ENCODE results near the gene CAMTA1.

The CAMTA1 gene

GRCh38 chr1:6852136-6852890, 67.1 kb downstream of the CAMTA1 start:
- DNase-seq (no peak), ATAC-seq (no peak)

GRCh38 chr1:6854166-6854565, 68.9 kb downstream of the CAMTA1 start:
- ATAC-seq, result no peak
- DNase-seq, result no peak

- DNase-seq, result no peak
- no peak for ATAC-seq
Measured at GRCh38 chr1:6857831-6858230, 72.6 kb downstream of the CAMTA1 start.

- ATAC-seq (no peak), DNase-seq (no peak)
Measured at GRCh38 chr1:6858596-6858995, 73.3 kb downstream of the CAMTA1 start.

- no peak for ATAC-seq
- no peak for DNase-seq
Measured at GRCh38 chr1:6859415-6860343, 74.4 kb downstream of the CAMTA1 start.

- peak; percentile 8 for DNase-seq
Measured at GRCh38 chr1:6860401-6860800, 75.1 kb downstream of the CAMTA1 start.

GRCh38 chr1:6861075-6861724, 75.9 kb downstream of the CAMTA1 start:
- no peak for ATAC-seq
- no peak for DNase-seq

More at GRCh38 chr1:6860401-6860800, 75.1 kb downstream of the CAMTA1 start:
- ATAC-seq, result no peak

- no peak for ATAC-seq
- DNase-seq, result no peak
Measured at GRCh38 chr1:6862906-6863305, 77.7 kb downstream of the CAMTA1 start.

- no peak for DNase-seq
- ATAC-seq, result no peak
Measured at GRCh38 chr1:6864166-6864565, 78.9 kb downstream of the CAMTA1 start.

GRCh38 chr1:6866825-6867224, 81.6 kb downstream of the CAMTA1 start:
- ATAC-seq, result no peak
- DNase-seq, result no peak

GRCh38 chr1:6867321-6867720, 82.1 kb downstream of the CAMTA1 start:
- DNase-seq (no peak), ATAC-seq (no peak)

GRCh38 chr1:6867729-6868659, 82.7 kb downstream of the CAMTA1 start:
- ATAC-seq (no peak), DNase-seq (no peak)

- no peak for DNase-seq
- ATAC-seq, result no peak
Measured at GRCh38 chr1:6868660-6869380, 83.6 kb downstream of the CAMTA1 start.

GRCh38 chr1:6869545-6869944, 84.3 kb downstream of the CAMTA1 start:
- ATAC-seq, result no peak

GRCh38 chr1:6870086-6870485, 84.8 kb downstream of the CAMTA1 start:
- no peak for ATAC-seq
- DNase-seq, result no peak

More at GRCh38 chr1:6869545-6869944, 84.3 kb downstream of the CAMTA1 start:
- DNase-seq, result no peak

- ATAC-seq (no peak), DNase-seq (no peak)
Measured at GRCh38 chr1:6870571-6870970, 85.3 kb downstream of the CAMTA1 start.

- DNase-seq, result no peak
- ATAC-seq, result no peak
Measured at GRCh38 chr1:6871300-6871972, 86.2 kb downstream of the CAMTA1 start.

GRCh38 chr1:6872573-6873261, 87.5 kb downstream of the CAMTA1 start:
- DNase-seq, result no peak
- ATAC-seq, result no peak

- DNase-seq, result no peak
- no peak for ATAC-seq
Measured at GRCh38 chr1:6873298-6874015, 88.2 kb downstream of the CAMTA1 start.
